ENCODE results near the gene UBE2J2.

DNA sequence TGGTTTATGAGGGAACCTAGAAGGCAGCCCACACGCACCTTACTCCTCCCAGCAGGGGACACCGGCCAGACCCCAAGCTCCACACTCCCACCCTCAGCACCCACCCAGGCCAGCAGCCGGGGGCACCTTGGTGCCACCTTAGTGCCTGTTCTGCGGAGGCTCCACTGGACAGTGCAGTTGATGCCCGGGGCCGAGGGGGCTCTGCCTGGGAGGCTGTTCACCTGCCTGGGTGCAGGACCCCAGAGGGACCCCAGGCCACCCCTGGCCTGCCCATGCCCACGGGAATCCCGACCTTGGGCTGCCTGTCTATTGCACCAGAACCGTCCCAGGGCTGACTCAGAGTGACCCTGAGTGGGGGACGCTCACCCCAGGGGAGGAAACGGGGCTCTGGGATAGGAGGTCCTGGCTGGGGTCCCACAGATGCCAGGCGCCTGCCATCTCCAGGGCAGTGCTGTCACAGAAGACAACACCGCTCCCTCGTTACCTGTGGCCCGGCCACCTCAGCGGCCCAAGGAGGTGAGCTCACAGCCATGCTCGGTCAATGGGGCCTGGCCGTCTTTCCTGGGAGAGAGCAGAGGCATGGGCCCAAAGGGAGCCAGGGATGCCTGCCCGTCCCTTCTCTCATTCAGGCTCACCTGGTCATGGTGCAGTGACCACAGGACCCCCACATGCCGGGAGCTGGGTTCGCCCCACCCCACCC lies 7.3 kb upstream of the UBE2J2 start:
- TF ChIP-seq, protein P1, sequence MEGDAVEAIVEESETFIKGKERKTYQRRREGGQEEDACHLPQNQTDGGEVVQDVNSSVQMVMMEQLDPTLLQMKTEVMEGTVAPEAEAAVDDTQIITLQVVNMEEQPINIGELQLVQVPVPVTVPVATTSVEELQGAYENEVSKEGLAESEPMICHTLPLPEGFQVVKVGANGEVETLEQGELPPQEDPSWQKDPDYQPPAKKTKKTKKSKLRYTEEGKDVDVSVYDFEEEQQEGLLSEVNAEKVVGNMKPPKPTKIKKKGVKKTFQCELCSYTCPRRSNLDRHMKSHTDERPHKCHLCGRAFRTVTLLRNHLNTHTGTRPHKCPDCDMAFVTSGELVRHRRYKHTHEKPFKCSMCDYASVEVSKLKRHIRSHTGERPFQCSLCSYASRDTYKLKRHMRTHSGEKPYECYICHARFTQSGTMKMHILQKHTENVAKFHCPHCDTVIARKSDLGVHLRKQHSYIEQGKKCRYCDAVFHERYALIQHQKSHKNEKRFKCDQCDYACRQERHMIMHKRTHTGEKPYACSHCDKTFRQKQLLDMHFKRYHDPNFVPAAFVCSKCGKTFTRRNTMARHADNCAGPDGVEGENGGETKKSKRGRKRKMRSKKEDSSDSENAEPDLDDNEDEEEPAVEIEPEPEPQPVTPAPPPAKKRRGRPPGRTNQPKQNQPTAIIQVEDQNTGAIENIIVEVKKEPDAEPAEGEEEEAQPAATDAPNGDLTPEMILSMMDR (IDR thresholded peaks at IDR 0.05) = no peak
- no peak for TF ChIP-seq POLR2A (IDR thresholded peaks at IDR 0.05)

All from stomach (tissue), 4 donors.